ENCODE results near the gene BMP8B. TPM values are rescaled to one million over a fixed set of nuclear protein-coding genes. Genes with fewer than 3 reads are reported as not detected.

The BMP8B gene
- total RNA-seq, 1 donor from 2014 or later, result 0.16 TPM

DNA sequence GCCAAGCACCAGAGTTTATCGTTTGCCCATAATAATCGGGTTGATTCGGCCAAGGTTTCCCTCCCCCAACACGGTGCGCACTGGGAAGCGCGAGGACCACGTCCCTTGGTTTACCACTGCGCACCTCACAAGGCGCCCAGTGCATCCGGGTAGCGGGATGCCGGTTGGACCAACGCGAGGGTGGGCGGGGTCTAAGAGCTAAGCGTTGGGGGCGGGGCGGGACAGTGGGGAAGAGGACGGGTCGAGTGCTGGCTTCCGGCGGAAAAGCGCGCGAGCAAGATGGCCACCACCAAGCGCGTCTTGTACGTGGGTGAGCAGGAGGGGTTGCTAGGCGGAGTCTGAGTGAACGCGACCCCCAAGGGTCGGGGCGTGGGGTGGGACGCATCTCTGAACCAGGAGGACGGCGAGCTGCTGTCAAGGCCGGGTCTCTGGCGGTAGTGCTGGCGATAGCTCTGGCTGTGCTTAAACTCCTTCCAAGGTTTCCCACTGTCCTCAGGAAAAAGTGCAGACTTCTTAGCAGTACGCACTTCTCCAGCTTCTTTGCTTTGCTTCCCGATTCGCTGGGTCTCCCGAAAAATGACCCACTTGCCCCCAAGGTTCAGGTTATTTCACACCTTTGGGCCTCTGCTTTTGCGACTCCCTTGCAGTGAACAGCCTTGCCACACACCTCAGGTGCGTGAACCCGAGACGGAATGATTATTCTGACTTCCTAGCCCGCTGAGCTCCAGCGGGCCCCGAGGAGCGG lies 49.9 kb downstream of the BMP8B start, which contains the start of gene PPIE:
TSS of gene PPIE (plus strand) at position 261 of the 745 bp plus-strand sequence. CDS start at position 280, 19 bp downstream.
- Histone ChIP-seq H3K9me3 (ENCODE audit: insufficient read depth, low read depth, low read length) (no peaks in the 10 kb centered on the region), H3K4me3 (ENCODE audit: insufficient read depth, low read depth, low read length) (peak within 1 kb of the TSS; percentile 84), H3K4me1 (ENCODE audit: insufficient read depth, low read length) (peaks cover 8% of the 10 kb centered on the region), H3K27me3 (ENCODE audit: insufficient read depth, low read length) (peaks cover 7% of the 10 kb centered on the region), H3K9ac (ENCODE audit: low read length) (peak within 1 kb of the TSS; percentile 88), H3K4me2 (ENCODE audit: low read length) (peak within 1 kb of the TSS; percentile 87), H3K79me2 (ENCODE audit: insufficient read depth, low read length) (peaks cover 20% of the 10 kb centered on the region), H4K20me1 (ENCODE audit: insufficient read depth, low read length) (no peaks in the 10 kb centered on the region), H2AFZ (ENCODE audit: low read depth, low read length) (peak within 1 kb of the TSS; percentile 88), H3K36me3 (ENCODE audit: insufficient read depth, low read length) (peaks cover 17% of the 10 kb centered on the region), H3K27ac (ENCODE audit: low read depth, low read length) (peak within 1 kb of the TSS; percentile 74)
- TF ChIP-seq EZH2 (IDR thresholded peaks at IDR 0.05; ENCODE audit: insufficient read depth, low read length), result no peak
- TF ChIP-seq, protein P1, sequence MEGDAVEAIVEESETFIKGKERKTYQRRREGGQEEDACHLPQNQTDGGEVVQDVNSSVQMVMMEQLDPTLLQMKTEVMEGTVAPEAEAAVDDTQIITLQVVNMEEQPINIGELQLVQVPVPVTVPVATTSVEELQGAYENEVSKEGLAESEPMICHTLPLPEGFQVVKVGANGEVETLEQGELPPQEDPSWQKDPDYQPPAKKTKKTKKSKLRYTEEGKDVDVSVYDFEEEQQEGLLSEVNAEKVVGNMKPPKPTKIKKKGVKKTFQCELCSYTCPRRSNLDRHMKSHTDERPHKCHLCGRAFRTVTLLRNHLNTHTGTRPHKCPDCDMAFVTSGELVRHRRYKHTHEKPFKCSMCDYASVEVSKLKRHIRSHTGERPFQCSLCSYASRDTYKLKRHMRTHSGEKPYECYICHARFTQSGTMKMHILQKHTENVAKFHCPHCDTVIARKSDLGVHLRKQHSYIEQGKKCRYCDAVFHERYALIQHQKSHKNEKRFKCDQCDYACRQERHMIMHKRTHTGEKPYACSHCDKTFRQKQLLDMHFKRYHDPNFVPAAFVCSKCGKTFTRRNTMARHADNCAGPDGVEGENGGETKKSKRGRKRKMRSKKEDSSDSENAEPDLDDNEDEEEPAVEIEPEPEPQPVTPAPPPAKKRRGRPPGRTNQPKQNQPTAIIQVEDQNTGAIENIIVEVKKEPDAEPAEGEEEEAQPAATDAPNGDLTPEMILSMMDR (IDR thresholded peaks at IDR 0.05; ENCODE audit: insufficient read depth, low read depth, low read length), result no peak
- H3K27ac Mint-ChIP-seq (ENCODE audit: unreplicated experiment), result peak within 1 kb of the TSS; percentile 79
- H3K9me3 Mint-ChIP-seq (ENCODE audit: unreplicated experiment), result no peaks in the 10 kb centered on the region
- H3K27me3 Mint-ChIP-seq (ENCODE audit: low read depth, unreplicated experiment), result peaks cover 24% of the 10 kb centered on the region
- H3K36me3 Mint-ChIP-seq (ENCODE audit: low read depth, unreplicated experiment), result peaks cover 4% of the 10 kb centered on the region
- FAIRE-seq, result no peak
- DNase-seq (ENCODE audit: low read depth), result peak; percentile 73
- peaks cover 12% of the 10 kb centered on the region for H3K4me1 Mint-ChIP-seq (ENCODE audit: low read depth, unreplicated experiment)
- H3K4me3 Mint-ChIP-seq (ENCODE audit: unreplicated experiment), result peak within 1 kb of the TSS; percentile 96

DNA sequence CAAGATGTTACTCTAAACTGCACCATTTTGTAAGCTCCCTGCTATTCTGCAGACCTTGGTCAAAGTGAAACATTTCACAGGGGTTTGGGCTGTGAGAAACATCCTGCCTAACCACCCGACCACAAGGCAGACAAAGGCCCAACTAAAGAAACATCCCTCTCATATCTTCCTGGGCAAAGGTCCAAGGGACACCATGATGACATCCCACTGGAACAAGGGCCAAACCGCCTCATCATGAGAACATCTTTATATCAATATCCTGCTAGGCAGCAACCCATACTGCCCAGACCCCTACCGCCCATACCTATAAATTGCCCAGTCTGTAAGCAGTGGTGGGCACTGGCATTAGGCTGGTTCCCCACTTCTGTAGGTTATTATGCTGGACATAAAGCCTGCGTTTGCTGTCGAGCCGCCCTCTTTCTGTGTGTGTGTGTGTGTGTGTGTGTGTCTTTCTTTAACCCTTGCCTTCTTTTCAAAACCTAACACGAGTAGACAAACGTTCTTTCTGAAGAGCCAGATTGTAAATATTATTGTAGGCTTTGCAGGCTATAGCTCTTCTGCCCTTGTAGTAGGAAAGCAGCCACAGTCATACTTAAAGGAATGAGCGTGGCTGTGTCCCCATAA lies 51.0 kb downstream of the BMP8B start:
- FAIRE-seq (peak; percentile 63), DNase-seq (ENCODE audit: low read depth) (peak; percentile 36)
- no peak overlapping the region for H3K27ac ChIP-seq (ENCODE audit: low read depth, low read length)
- H3K9me3 Mint-ChIP-seq (ENCODE audit: unreplicated experiment), result no peaks in the 10 kb centered on the region
- peaks cover 18% of the 10 kb centered on the region for H3K27me3 ChIP-seq (ENCODE audit: insufficient read depth, low read length)
- no peak overlapping the region for H2AFZ ChIP-seq (ENCODE audit: low read depth, low read length)
- H3K36me3 ChIP-seq (ENCODE audit: insufficient read depth, low read length), result peaks cover 9% of the 10 kb centered on the region
- H3K27ac Mint-ChIP-seq (ENCODE audit: unreplicated experiment), result peak overlapping the region; percentile 66
- peaks cover 33% of the 10 kb centered on the region for H3K27me3 Mint-ChIP-seq (ENCODE audit: low read depth, unreplicated experiment)
- H3K4me3 Mint-ChIP-seq (ENCODE audit: unreplicated experiment), result peak overlapping the region; percentile 28
- H3K4me1 ChIP-seq (ENCODE audit: insufficient read depth, low read length), result peaks cover 8% of the 10 kb centered on the region
- no peaks in the 10 kb centered on the region for H3K36me3 Mint-ChIP-seq (ENCODE audit: low read depth, unreplicated experiment)
- H3K9me3 ChIP-seq (ENCODE audit: insufficient read depth, low read depth, low read length), result no peaks in the 10 kb centered on the region
- peaks cover 18% of the 10 kb centered on the region for H3K4me1 Mint-ChIP-seq (ENCODE audit: low read depth, unreplicated experiment)
- H3K4me2 ChIP-seq (ENCODE audit: low read length), result peak overlapping the region; percentile 14
- no peak for TF ChIP-seq EZH2 (IDR thresholded peaks at IDR 0.05; ENCODE audit: insufficient read depth, low read length)
- TF ChIP-seq, protein P1 (IDR thresholded peaks at IDR 0.05; ENCODE audit: insufficient read depth, low read depth, low read length), result no peak
- H3K9ac ChIP-seq (ENCODE audit: low read length), result no peak overlapping the region
- peaks cover 20% of the 10 kb centered on the region for H3K79me2 ChIP-seq (ENCODE audit: insufficient read depth, low read length)
- no peak overlapping the region for H3K4me3 ChIP-seq (ENCODE audit: insufficient read depth, low read depth, low read length)
- H4K20me1 ChIP-seq (ENCODE audit: insufficient read depth, low read length), result no peaks in the 10 kb centered on the region

All from astrocyte (in vitro differentiated cells and primary cell).